SW 1271 (cell line): ENCODE data around the gene HM13.
"Not testable (repeated sequence)": the region's sequence is repeated elsewhere in the genome, so short reads cannot be mapped to it uniquely, and the experiment has no call there.

Experiments
- DNase-seq, 2 experiments: peaks; one replicate each; lab custom pipeline; 2025; lab: John Stamatoyannopoulos, UW

The HM13 gene

GRCh38 chr20:31612271-31612640 lies 98.0 kb downstream of the HM13 start:
- DNase-seq: not testable (repeated sequence)

- no peak for DNase-seq
These were observed 101.2 kb downstream of the HM13 start for GRCh38 chr20:31615416-31615815.

DNA sequence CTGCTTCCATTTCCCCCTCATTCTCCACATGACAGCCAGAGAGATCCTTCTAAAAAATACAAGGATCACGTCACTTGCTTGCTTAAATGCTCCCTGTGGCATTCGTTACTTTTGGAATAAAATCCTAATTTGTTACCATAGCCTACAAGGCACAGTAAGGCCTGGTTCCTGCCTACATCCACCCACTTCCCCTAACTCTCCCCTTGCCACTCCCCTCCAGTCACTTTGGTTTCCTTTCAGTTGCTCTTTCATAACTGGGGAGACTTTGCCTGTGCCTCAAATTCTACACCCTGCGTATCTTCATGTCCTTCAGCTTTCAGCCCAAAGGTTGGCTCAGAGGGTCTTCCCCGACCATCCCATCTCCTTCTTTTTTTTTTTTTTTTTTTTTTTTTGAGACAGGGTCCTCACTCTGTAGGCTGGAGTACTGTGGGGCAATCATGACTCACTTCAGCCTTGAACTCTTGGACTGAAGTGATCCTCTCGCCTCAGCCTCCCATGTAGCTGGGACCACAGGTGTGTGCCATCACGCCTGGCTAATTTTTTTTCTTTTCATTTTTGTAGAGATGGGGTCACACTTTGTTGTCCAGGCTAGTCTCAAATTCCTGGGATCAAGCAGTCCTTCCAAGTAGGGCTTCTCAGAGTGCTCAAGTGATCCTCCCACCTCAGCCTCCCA lies 103.3 kb downstream of the HM13 start:
- no peak for DNase-seq
